GM23248 (cell line): ENCODE measurements around the gene PLEKHA5. TPM values are rescaled to one million over a fixed set of nuclear protein-coding genes. Genes with fewer than 3 reads are reported as not detected.
"Not testable (repeated sequence)": the region's sequence is repeated elsewhere in the genome, so short reads cannot be mapped to it uniquely, and the experiment has no call there.

Experiments used
- DNase-seq: peaks from one replicate; pipeline ENCODE4 v3.0.0-alpha.2; 2015
- H2AFZ ChIP-seq: fragments of 200-600 bp; sonication (generic); 2 replicates; pipeline ENCODE4 v1.6.1; 2016; ENCODE audit warnings: antibody characterized with exemption
- H3F3A ChIP-seq: fragments of 200-600 bp; sonication (generic); 2 replicates; pipeline ENCODE4 v1.6.1; 2016; ENCODE audit warnings: mild to moderate bottlenecking, antibody characterized with exemption, mixed run types; ENCODE audit not compliant: insufficient read depth
- H3K27ac ChIP-seq: fragments of 200-600 bp; sonication (generic); 2 replicates; pipeline ENCODE4 v1.5.1; 2016; ENCODE audit warnings: mild to moderate bottlenecking
- H3K27me3 ChIP-seq: fragments of 200-600 bp; sonication (generic); replicated peaks from 2 replicates; pipeline ENCODE4 v1.6.1; 2016; ENCODE audit warnings: mild to moderate bottlenecking; ENCODE audit not compliant: insufficient read depth
- H3K36me3 ChIP-seq: fragments of 200-600 bp; sonication (generic); 2 replicates; pipeline ENCODE4 v1.6.1; 2016; ENCODE audit warnings: low read depth, mild to moderate bottlenecking
- H3K4me1 ChIP-seq: fragments of 200-600 bp; sonication (generic); 2 replicates; pipeline ENCODE4 v1.6.1; 2016; ENCODE audit warnings: mild to moderate bottlenecking; ENCODE audit not compliant: insufficient read depth
- H3K4me2 ChIP-seq: fragments of 200-600 bp; sonication (generic); one replicate; pipeline ENCODE4 v1.6.1; 2016; ENCODE audit warnings: mild to moderate bottlenecking; ENCODE audit not compliant: unreplicated experiment
- H3K4me3 ChIP-seq: fragments of 200-600 bp; sonication (generic); 2 replicates; pipeline ENCODE4 v1.5.1; 2016; ENCODE audit warnings: mild to moderate bottlenecking
- H3K79me2 ChIP-seq: fragments of 200-600 bp; sonication (generic); 2 replicates; pipeline ENCODE4 v1.6.1; 2016; ENCODE audit warnings: mild to moderate bottlenecking; ENCODE audit not compliant: insufficient read depth
- H3K9ac ChIP-seq: fragments of 200-600 bp; sonication (generic); 2 replicates; pipeline ENCODE4 v1.6.1; 2016; ENCODE audit warnings: mild to moderate bottlenecking
- H3K9me2 ChIP-seq: fragments of 200-600 bp; sonication (generic); 2 replicates; pipeline ENCODE4 v1.6.1; 2016; ENCODE audit warnings: mixed run types, mild to moderate bottlenecking, moderate library complexity; ENCODE audit not compliant: insufficient read depth
- H3K9me3 ChIP-seq: fragments of 200-600 bp; sonication (generic); one replicate; pipeline ENCODE4 v1.6.1; 2017; ENCODE audit warnings: low read depth
- H4K20me1 ChIP-seq: fragments of 200-600 bp; sonication (generic); 2 replicates; pipeline ENCODE4 v1.6.0; 2016; ENCODE audit not compliant: insufficient read depth
- EZH2 ChIP-seq: fragments of 200-600 bp; sonication (generic); IDR thresholded peaks from 2 replicates; pipeline ENCODE4 v1.6.1; 2018; ENCODE audit warnings: antibody characterized with exemption, mild to moderate bottlenecking; ENCODE audit not compliant: insufficient read depth, poor library complexity, severe bottlenecking
- EZH2phosphoT487 ChIP-seq: fragments of 200-600 bp; sonication (generic); IDR thresholded peaks from 2 replicates; pipeline ENCODE4 v1.6.1; 2018; ENCODE audit warnings: antibody characterized with exemption, moderate library complexity, mild to moderate bottlenecking, low read depth; ENCODE audit not compliant: insufficient read depth
- whole genome bisulfite sequencing, 2 experiments: methylation state at CpG; one replicate each; pipeline ENCODE4 v1.1.6; 2015 to 2017; ENCODE audit warnings: low lambda C conversion rate in 2 of 2, low coverage in 1 of 2; ENCODE audit errors: missing lambda C conversion rate in 2 of 2; 5-methylcytosine and 5-hydroxymethylcytosine counted together
- in situ Hi-C: fragments of 300-500 bp; cut with MboI; formaldehyde crosslinking; loops from 2 replicates; pipeline ENCODE4 v1.15.0; 2020
- polyA plus RNA-seq: library from polyadenylated mRNA; unstranded; fragments of >200 nt; fragmentation: Nextera tagmentation; extraction: Ambion mirVana; gene quantifications from 2 replicates; pipeline ENCODE4 v1.2.1, GENCODE V29; 2016
- total RNA-seq: library from RNA; depleted of rRNA; stranded (reverse); fragments of >200 nt; shearing (Covaris generic); gene quantifications from 2 replicates; pipeline ENCODE4 v1.2.3, GENCODE V29; 2014

PLEKHA5 gene
- total and polyA plus RNA-seq, 2 experiments from 2014 or later, result 10.0 to 12.1 TPM

DNA sequence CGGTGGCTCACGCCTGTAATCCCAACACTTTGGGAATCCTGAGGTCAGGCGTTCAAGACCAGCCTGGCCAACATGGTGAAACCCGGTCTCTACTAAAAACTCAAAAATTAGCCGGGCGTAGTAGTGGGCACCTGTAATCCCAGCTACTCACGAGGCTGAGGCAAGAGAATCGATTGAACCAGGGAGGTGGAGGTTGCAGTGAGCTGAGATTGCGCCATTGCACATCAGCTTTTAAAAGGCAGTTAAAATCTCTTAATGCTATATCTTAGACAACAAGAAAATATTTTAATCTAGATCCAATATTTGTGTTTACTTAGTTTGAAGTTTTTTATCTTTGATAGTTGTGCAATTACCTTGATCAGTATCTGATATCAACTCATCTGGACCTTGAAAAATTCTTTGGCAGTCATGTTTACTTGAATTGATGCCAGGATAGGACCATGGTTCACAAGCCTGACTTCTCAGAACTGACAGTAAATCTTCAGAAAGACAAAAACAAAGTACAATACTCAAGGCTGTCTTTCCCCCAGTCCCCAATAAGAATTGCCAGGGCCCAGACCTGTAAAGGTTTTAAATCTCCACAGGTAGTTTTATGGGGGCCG is 174.7 kb downstream of the PLEKHA5 start:
- no peak overlapping the region for H2AFZ ChIP-seq
- H3K36me3 ChIP-seq, result no peaks in the 10 kb centered on the region
- H3K27me3 ChIP-seq, result no peaks in the 10 kb centered on the region
- H3K9me2 ChIP-seq, result no peaks in the 10 kb centered on the region
- no peaks in the 10 kb centered on the region for H3F3A ChIP-seq
- H3K27ac ChIP-seq, result no peak overlapping the region
- no peak for DNase-seq
- in situ Hi-C loops, result no loop called here
- H3K79me2 ChIP-seq, result no peaks in the 10 kb centered on the region
- no peak overlapping the region for H3K4me3 ChIP-seq
- no peaks in the 10 kb centered on the region; the same call in 1 of the 2 replicates for H3K4me1 ChIP-seq
- no peak for TF ChIP-seq EZH2phosphoT487
- TF ChIP-seq EZH2, result no peak
- no peak overlapping the region for H3K9ac ChIP-seq
- WGBS, 2 experiments, result 98% methylated on average over 10 of the region's 10 CpGs
- H3K9me3 ChIP-seq, result no peaks in the 10 kb centered on the region
- no peak overlapping the region for H3K4me2 ChIP-seq
- no peaks in the 10 kb centered on the region for H4K20me1 ChIP-seq

DNA sequence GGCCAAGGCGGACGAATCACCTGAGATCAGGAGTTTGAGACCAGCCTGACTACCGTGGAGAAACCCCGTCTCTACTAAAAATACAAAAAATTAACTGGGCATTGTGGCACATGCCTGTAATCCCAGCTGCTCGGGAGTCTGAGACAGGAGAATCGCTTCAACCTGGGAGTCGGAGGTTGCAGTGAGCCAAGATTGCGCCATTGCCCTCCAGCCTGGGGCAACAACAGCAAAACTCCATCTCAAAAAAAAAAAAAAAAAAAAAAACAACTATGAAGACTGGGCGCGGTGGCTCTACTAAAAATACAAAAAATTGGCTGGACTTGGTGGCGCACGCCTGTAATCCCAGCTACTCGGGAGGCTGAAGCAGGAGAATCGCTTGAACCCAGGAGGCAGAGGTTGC is 176.1 kb downstream of the PLEKHA5 start:
- H3K79me2 ChIP-seq, H2AFZ ChIP-seq, H4K20me1 ChIP-seq, H3K27me3 ChIP-seq, in situ Hi-C loops, H3K4me3 ChIP-seq, H3K27ac ChIP-seq, H3F3A ChIP-seq, H3K4me2 ChIP-seq, DNase-seq, H3K9me2 ChIP-seq, H3K4me1 ChIP-seq, H3K36me3 ChIP-seq, H3K9ac ChIP-seq, H3K9me3 ChIP-seq: not testable (repeated sequence)
- 97 to 98% methylated on average over 12 to 14 of the region's 14 CpGs for WGBS, 2 experiments

GRCh38 chr12:19306366-19306765 is 176.8 kb downstream of the PLEKHA5 start:
- Histone ChIP-seq H3K4me2 (no peak overlapping the region), H4K20me1 (no peaks in the 10 kb centered on the region), H3K9ac (no peak overlapping the region), H3K27me3 (no peaks in the 10 kb centered on the region), H3K4me3 (no peak overlapping the region), H2AFZ (no peak overlapping the region), H3K27ac (no peak overlapping the region), H3K36me3 (no peaks in the 10 kb centered on the region), H3K9me2 (no peaks in the 10 kb centered on the region), H3K9me3 (no peaks in the 10 kb centered on the region), H3K4me1 (no peaks in the 10 kb centered on the region), H3F3A (no peaks in the 10 kb centered on the region), H3K79me2 (no peaks in the 10 kb centered on the region)
- WGBS, 2 experiments, result 97 to 98% methylated on average over 34 to 35 of the region's 35 CpGs
- no peak for TF ChIP-seq EZH2phosphoT487
- no peak for TF ChIP-seq EZH2
- no peak for DNase-seq
- in situ Hi-C loops, result no loop called here

DNA sequence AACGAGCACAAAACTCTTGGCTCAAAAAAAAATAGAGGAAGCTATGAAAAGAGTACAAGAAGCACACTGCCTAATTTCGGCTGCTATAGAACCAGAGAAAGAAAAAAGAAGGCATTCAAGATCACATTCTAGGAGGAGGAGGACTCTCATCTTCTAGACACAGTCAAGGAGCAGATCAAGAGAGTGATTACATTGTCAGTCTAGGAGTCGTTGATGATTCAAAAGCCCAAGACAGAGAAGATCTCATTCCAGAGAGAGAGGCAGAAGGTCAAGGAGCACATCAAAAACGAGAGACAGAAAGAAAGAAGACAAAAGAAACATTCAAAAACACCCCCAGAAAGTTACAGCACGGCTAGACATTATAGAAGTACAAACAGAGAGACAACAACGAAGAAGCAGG is 177.9 kb downstream of the PLEKHA5 start:
- H3K79me2 ChIP-seq, result no peaks in the 10 kb centered on the region
- TF ChIP-seq EZH2, result no peak
- no peak for TF ChIP-seq EZH2phosphoT487
- no peak overlapping the region for H3K9ac ChIP-seq
- no peaks in the 10 kb centered on the region for H3K4me1 ChIP-seq
- no peaks in the 10 kb centered on the region for H4K20me1 ChIP-seq
- no peaks in the 10 kb centered on the region for H3F3A ChIP-seq
- no peak overlapping the region for H2AFZ ChIP-seq
- no peak overlapping the region for H3K4me3 ChIP-seq
- no peak for DNase-seq
- H3K27ac ChIP-seq, result no peak overlapping the region
- no peaks in the 10 kb centered on the region for H3K9me2 ChIP-seq
- H3K27me3 ChIP-seq, result no peaks in the 10 kb centered on the region
- in situ Hi-C loops, result no loop called here
- H3K4me2 ChIP-seq, result no peak overlapping the region
- no peaks in the 10 kb centered on the region for H3K9me3 ChIP-seq
- no peaks in the 10 kb centered on the region for H3K36me3 ChIP-seq
- 95 to 97% methylated on average over 6 of the region's 6 CpGs for WGBS, 2 experiments

DNA sequence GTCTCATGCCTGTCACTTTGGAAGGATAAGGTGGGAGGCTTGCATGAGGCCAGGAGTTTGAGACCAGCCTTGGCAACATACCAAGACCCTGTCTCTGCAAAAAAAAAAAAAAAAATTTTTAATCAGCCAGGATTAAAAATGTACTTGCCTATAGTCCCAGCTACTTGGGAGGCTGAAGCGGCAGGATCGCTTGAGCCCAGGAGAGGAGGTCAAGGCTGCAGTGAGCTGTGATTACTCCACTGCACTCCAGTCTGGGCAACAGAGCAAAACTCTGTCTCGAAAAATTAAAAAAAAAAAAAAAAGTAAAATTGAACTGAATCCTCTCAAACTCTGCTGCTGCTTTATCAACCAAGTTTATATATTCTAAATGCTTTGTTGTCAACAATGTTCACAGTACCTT is 181.6 kb downstream of the PLEKHA5 start:
- Histone ChIP-seq H3K9me2 (no peaks in the 10 kb centered on the region), H4K20me1 (no peaks in the 10 kb centered on the region), H3K4me2 (no peak overlapping the region), H3K27me3 (no peaks in the 10 kb centered on the region), H3K4me3 (no peak overlapping the region), H3K27ac (no peak overlapping the region), H3K9ac (no peak overlapping the region), H3F3A (no peaks in the 10 kb centered on the region), H2AFZ (no peak overlapping the region), H3K4me1 (no peaks in the 10 kb centered on the region), H3K79me2 (no peaks in the 10 kb centered on the region), H3K36me3 (no peaks in the 10 kb centered on the region), H3K9me3 (no peaks in the 10 kb centered on the region)
- TF ChIP-seq EZH2phosphoT487 (no peak), EZH2 (no peak)
- 89 to 97% methylated on average over 3 of the region's 3 CpGs for WGBS, 2 experiments
- in situ Hi-C loops, result no loop called here
- DNase-seq, result no peak
